ENCODE results near the gene CACNA2D3.

Gene CACNA2D3

DNA sequence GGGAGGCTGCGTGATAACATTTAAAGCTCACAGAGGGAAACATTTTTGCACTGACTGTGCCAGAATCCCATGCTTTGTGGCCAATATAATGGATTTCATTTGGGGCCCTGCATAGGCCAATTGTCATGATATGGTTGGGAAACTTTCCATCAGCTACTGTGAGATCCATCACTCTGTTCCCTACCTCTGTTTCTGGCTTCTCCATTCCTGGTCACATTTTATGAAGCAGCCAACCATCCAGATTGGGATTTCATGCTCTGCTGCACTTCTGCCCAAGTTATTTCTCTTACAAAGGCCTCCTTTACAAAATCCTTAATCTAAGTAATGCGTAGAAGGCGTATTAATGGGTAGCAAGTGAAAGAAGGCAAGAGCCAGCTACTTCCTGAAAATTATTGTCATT lies 584.4 kb downstream of the CACNA2D3 start:
- no peak overlapping the region for H3K27ac ChIP-seq (replicated peaks; ENCODE audit: low read length)
- H2AFZ ChIP-seq (ENCODE audit: low read length) = no peak overlapping the region

DNA sequence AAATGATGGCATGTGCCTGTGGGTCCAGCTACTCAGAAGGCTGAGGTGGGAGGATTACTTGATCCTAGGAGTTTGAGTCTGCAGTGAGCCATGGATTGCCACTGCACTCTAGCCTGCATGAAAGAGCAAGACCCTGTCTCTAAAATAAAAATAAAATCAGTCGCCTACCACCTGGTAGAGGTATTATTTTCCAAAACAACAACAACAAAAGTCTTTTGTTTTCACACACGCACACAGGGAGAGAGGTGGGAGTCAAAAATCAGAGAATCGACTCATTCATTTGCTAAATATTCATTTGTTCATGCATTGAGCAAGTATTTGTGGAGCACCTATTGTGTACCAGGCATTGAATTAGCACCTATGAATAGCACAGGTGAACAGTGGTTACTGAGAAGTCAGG lies 587.4 kb downstream of the CACNA2D3 start:
- no peak overlapping the region for H2BK12ac ChIP-seq (ENCODE audit: low read length)
- no peak for DNase-seq (ENCODE audit: low spot score)
- WGBS, 2 donors (ENCODE audit: extremely low coverage in 2 of 2, insufficient read length in 2 of 2, insufficient replicate concordance in 1 of 2) = no CpG with 5 or more reads among the region's 3 CpGs

More for the DNA sequence above, 584.4 kb downstream of the CACNA2D3 start:
- Histone ChIP-seq H3K9me3 (replicated peaks in 1 of 2; ENCODE audit: control insufficient read depth in 2 of 2, insufficient read depth in 1 of 2, low read depth in 1 of 2, low read length in 2 of 2) (no peaks in the 10 kb centered on the region), H2BK12ac (ENCODE audit: low read length) (no peak overlapping the region), H2BK15ac (ENCODE audit: low read length) (no peak overlapping the region), H3K9ac (ENCODE audit: low read depth, low read length, poor library complexity) (no peak overlapping the region), H3K4ac (ENCODE audit: low read length) (no peak overlapping the region), H3K18ac (ENCODE audit: low read length) (no peak overlapping the region), H3K14ac (ENCODE audit: low read length) (no peak overlapping the region), H3K27me3 (ENCODE audit: control insufficient read depth in 3 of 3, insufficient read depth in 3 of 3, low read depth in 1 of 3, low read length in 3 of 3) (no peaks in the 10 kb centered on the region), H3K36me3 (replicated peaks in 1 of 2; ENCODE audit: control insufficient read depth in 2 of 2, insufficient read depth in 2 of 2, low read length in 2 of 2) (no peaks in the 10 kb centered on the region), H3K4me3 (ENCODE audit: low read length in 2 of 2) (no peak overlapping the region), H2BK5ac (ENCODE audit: low read length) (no peak overlapping the region), H2AK5ac (ENCODE audit: low read depth, low read length) (no peak overlapping the region), H3K4me2 (ENCODE audit: insufficient read depth, low read length, poor library complexity, severe bottlenecking) (no peak overlapping the region), H4K91ac (ENCODE audit: low read depth, low read length, poor library complexity) (no peak overlapping the region), H2BK120ac (ENCODE audit: low read depth, low read length) (no peak overlapping the region), H3K79me1 (ENCODE audit: low read depth, low read length) (no peaks in the 10 kb centered on the region), H3K4me1 (ENCODE audit: control insufficient read depth in 2 of 2, insufficient read depth in 1 of 2, low read depth in 1 of 2, low read length in 2 of 2) (peaks cover 0 to 24% of the 10 kb centered on the region in 2 donors), H4K8ac (ENCODE audit: low read depth, low read length) (no peak overlapping the region), H3K23ac (ENCODE audit: low read depth, low read length, poor library complexity) (no peak overlapping the region)
- DNase-seq (ENCODE audit: low spot score) = no peak
- WGBS, 2 donors (ENCODE audit: extremely low coverage in 2 of 2, insufficient read length in 2 of 2, insufficient replicate concordance in 1 of 2) = no CpG with 5 or more reads among the region's 3 CpGs

DNA sequence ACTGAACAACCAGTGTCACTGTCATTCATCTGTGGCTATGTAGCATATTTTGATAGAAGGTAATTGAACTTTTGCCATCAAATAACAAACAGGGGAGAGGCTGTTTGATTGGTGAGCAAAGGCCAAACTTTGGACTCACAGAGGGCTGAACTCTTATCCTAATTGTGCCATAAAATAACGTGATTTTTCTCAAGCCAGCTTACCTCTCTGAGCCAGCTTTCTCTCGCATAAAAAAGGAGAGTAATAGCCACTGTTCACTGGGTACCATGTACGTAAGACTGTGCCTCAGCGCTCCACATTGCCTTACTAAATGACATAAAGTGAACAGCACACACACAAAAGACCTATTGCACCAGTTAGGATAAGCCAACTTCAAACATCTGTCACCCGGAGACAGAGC lies 588.6 kb downstream of the CACNA2D3 start:
- H3K79me1 ChIP-seq (ENCODE audit: low read depth, low read length) = no peaks in the 10 kb centered on the region
- H3K4me1 ChIP-seq (ENCODE audit: control insufficient read depth in 2 of 2, insufficient read depth in 1 of 2, low read depth in 1 of 2, low read length in 2 of 2) = peaks cover 0 to 3% of the 10 kb centered on the region in 2 donors
- H2AK5ac ChIP-seq (ENCODE audit: low read depth, low read length) = no peak overlapping the region
- no peak overlapping the region for H3K27ac ChIP-seq (replicated peaks; ENCODE audit: low read length)
- no peak overlapping the region for H2BK15ac ChIP-seq (ENCODE audit: low read length)
- no peak overlapping the region for H2AFZ ChIP-seq (ENCODE audit: low read length)
- H3K4ac ChIP-seq (ENCODE audit: low read length) = no peak overlapping the region
- DNase-seq (ENCODE audit: low spot score) = no peak
- H3K23ac ChIP-seq (ENCODE audit: low read depth, low read length, poor library complexity) = no peak overlapping the region
- H3K4me3 ChIP-seq (ENCODE audit: low read length in 2 of 2) = no peak overlapping the region
- H3K4me2 ChIP-seq (ENCODE audit: insufficient read depth, low read length, poor library complexity, severe bottlenecking) = no peak overlapping the region
- H3K36me3 ChIP-seq (replicated peaks in 1 of 2; ENCODE audit: control insufficient read depth in 2 of 2, insufficient read depth in 2 of 2, low read length in 2 of 2) = no peaks in the 10 kb centered on the region
- H2BK12ac ChIP-seq (ENCODE audit: low read length) = no peak overlapping the region
- no peak overlapping the region for H3K9ac ChIP-seq (ENCODE audit: low read depth, low read length, poor library complexity)
- no peak overlapping the region for H3K14ac ChIP-seq (ENCODE audit: low read length)
- H3K9me3 ChIP-seq (replicated peaks in 1 of 2; ENCODE audit: control insufficient read depth in 2 of 2, insufficient read depth in 1 of 2, low read depth in 1 of 2, low read length in 2 of 2) = no peaks in the 10 kb centered on the region
- no CpG with 5 or more reads among the region's 5 CpGs for WGBS, 2 donors (ENCODE audit: extremely low coverage in 2 of 2, insufficient read length in 2 of 2, insufficient replicate concordance in 1 of 2)
- no peak overlapping the region for H4K8ac ChIP-seq (ENCODE audit: low read depth, low read length)
- no peak overlapping the region for H3K18ac ChIP-seq (ENCODE audit: low read length)
- H3K27me3 ChIP-seq (ENCODE audit: control insufficient read depth in 3 of 3, insufficient read depth in 3 of 3, low read depth in 1 of 3, low read length in 3 of 3) = no peaks in the 10 kb centered on the region
- no peak overlapping the region for H2BK5ac ChIP-seq (ENCODE audit: low read length)
- H2BK120ac ChIP-seq (ENCODE audit: low read depth, low read length) = no peak overlapping the region
- H4K91ac ChIP-seq (ENCODE audit: low read depth, low read length, poor library complexity) = no peak overlapping the region

More for the DNA sequence above, 587.4 kb downstream of the CACNA2D3 start:
- Histone ChIP-seq H3K18ac (ENCODE audit: low read length) (no peak overlapping the region), H2AK5ac (ENCODE audit: low read depth, low read length) (no peak overlapping the region), H2BK15ac (ENCODE audit: low read length) (no peak overlapping the region), H3K36me3 (replicated peaks in 1 of 2; ENCODE audit: control insufficient read depth in 2 of 2, insufficient read depth in 2 of 2, low read length in 2 of 2) (no peaks in the 10 kb centered on the region), H2BK5ac (ENCODE audit: low read length) (no peak overlapping the region), H3K4me2 (ENCODE audit: insufficient read depth, low read length, poor library complexity, severe bottlenecking) (no peak overlapping the region), H2AFZ (ENCODE audit: low read length) (no peak overlapping the region), H3K27me3 (ENCODE audit: control insufficient read depth in 3 of 3, insufficient read depth in 3 of 3, low read depth in 1 of 3, low read length in 3 of 3) (no peaks in the 10 kb centered on the region), H3K4ac (ENCODE audit: low read length) (no peak overlapping the region), H4K8ac (ENCODE audit: low read depth, low read length) (no peak overlapping the region), H3K4me3 (ENCODE audit: low read length in 2 of 2) (no peak overlapping the region), H3K79me1 (ENCODE audit: low read depth, low read length) (no peaks in the 10 kb centered on the region), H2BK120ac (ENCODE audit: low read depth, low read length) (no peak overlapping the region), H3K9me3 (replicated peaks in 1 of 2; ENCODE audit: control insufficient read depth in 2 of 2, insufficient read depth in 1 of 2, low read depth in 1 of 2, low read length in 2 of 2) (no peaks in the 10 kb centered on the region), H3K4me1 (ENCODE audit: control insufficient read depth in 2 of 2, insufficient read depth in 1 of 2, low read depth in 1 of 2, low read length in 2 of 2) (peaks cover 0 to 12% of the 10 kb centered on the region in 2 donors), H3K14ac (ENCODE audit: low read length) (no peak overlapping the region), H3K27ac (replicated peaks; ENCODE audit: low read length) (no peak overlapping the region), H4K91ac (ENCODE audit: low read depth, low read length, poor library complexity) (no peak overlapping the region), H3K9ac (ENCODE audit: low read depth, low read length, poor library complexity) (no peak overlapping the region), H3K23ac (ENCODE audit: low read depth, low read length, poor library complexity) (no peak overlapping the region)

DNA sequence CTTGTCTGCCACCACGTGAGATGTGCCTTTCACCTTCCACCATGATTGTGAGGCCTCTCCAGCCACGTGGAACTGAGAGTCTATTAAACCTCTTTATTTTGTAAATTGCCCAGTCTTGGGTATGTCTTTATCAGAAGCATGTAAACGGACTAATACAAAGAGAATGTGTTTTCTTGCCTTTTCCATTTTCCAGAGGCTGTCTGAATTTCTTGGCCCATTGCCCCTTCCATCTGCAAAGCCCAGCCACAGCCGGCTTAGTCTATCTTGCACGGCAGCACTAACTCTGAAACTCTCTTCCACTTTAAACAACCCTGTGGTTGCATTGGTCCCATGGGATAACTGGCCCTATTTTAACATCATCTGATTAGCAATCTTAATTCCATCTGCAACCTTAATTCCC lies 590.2 kb downstream of the CACNA2D3 start:
- Histone ChIP-seq H3K79me1 (ENCODE audit: low read depth, low read length) (no peaks in the 10 kb centered on the region), H3K23ac (ENCODE audit: low read depth, low read length, poor library complexity) (no peak overlapping the region), H2BK15ac (ENCODE audit: low read length) (no peak overlapping the region), H4K8ac (ENCODE audit: low read depth, low read length) (no peak overlapping the region), H3K18ac (ENCODE audit: low read length) (no peak overlapping the region), H3K4me3 (ENCODE audit: low read length in 2 of 2) (no peak overlapping the region), H3K27ac (replicated peaks; ENCODE audit: low read length) (no peak overlapping the region), H3K9ac (ENCODE audit: low read depth, low read length, poor library complexity) (no peak overlapping the region), H4K91ac (ENCODE audit: low read depth, low read length, poor library complexity) (no peak overlapping the region), H2BK5ac (ENCODE audit: low read length) (no peak overlapping the region), H2BK12ac (ENCODE audit: low read length) (no peak overlapping the region), H2AFZ (ENCODE audit: low read length) (no peak overlapping the region), H3K9me3 (replicated peaks in 1 of 2; ENCODE audit: control insufficient read depth in 2 of 2, insufficient read depth in 1 of 2, low read depth in 1 of 2, low read length in 2 of 2) (peaks cover 0 to 2% of the 10 kb centered on the region in 2 donors), H3K27me3 (ENCODE audit: control insufficient read depth in 3 of 3, insufficient read depth in 3 of 3, low read depth in 1 of 3, low read length in 3 of 3) (peaks cover 0 to 1% (median 0%) of the 10 kb centered on the region in 3 experiments), H2BK120ac (ENCODE audit: low read depth, low read length) (no peak overlapping the region), H3K36me3 (replicated peaks in 1 of 2; ENCODE audit: control insufficient read depth in 2 of 2, insufficient read depth in 2 of 2, low read length in 2 of 2) (no peaks in the 10 kb centered on the region), H3K4ac (ENCODE audit: low read length) (no peak overlapping the region), H2AK5ac (ENCODE audit: low read depth, low read length) (no peak overlapping the region), H3K4me1 (ENCODE audit: control insufficient read depth in 2 of 2, insufficient read depth in 1 of 2, low read depth in 1 of 2, low read length in 2 of 2) (peaks cover 1 to 2% of the 10 kb centered on the region in 2 donors), H3K14ac (ENCODE audit: low read length) (no peak overlapping the region), H3K4me2 (ENCODE audit: insufficient read depth, low read length, poor library complexity, severe bottlenecking) (no peak overlapping the region)
- DNase-seq (ENCODE audit: low spot score) = no peak
- no CpG with 5 or more reads among the region's 5 CpGs for WGBS, 2 donors (ENCODE audit: extremely low coverage in 2 of 2, insufficient read length in 2 of 2, insufficient replicate concordance in 1 of 2)

All from neuronal stem cell (in vitro differentiated cells).